G401 (cell line): ENCODE data around the gene RPTOR. TPM values are rescaled to one million over a fixed set of nuclear protein-coding genes. Genes with fewer than 3 reads are reported as not detected.

Experiments used
- DNase-seq: peaks from one replicate; pipeline ENCODE4 v3.0.0-alpha.2; 2015; ENCODE audit warnings: low spot score
- in situ Hi-C: cut with HindIII; loops from 2 replicates; pipeline ENCODE4 v1.10.0; 2016; ENCODE audit warnings: low sequenced_read_pairs, mixed read lengths
- total RNA-seq: library from RNA; depleted of rRNA; stranded (reverse); fragments of >200 nt; shearing (Covaris generic); gene quantifications from 2 replicates; pipeline ENCODE4 v1.2.3, GENCODE V29; 2014

Gene RPTOR
- total RNA-seq, 1 experiment from 2014 or later = 27.7 TPM

DNA sequence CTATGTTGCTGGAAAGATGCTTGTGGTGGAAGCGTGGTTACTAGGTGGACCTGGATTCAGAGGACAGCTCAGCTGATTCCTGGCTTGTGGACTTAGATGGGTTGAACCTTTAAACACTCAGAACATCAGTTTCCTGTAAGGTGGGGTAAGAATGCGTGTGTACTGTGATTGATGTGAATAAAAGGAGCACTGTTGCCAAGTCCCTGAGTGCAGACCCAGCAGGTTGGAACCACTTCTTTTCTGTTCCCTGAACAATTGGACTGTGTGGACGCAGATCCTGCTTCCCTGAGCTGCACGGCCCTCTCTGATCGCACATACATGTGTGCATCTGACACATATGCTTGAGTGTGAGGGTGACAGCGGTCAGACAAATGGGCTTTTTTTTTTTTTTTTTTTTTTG lies 37.5 kb downstream of the RPTOR start:
- in situ Hi-C loops = no loop called here
- DNase-seq = no peak

DNA sequence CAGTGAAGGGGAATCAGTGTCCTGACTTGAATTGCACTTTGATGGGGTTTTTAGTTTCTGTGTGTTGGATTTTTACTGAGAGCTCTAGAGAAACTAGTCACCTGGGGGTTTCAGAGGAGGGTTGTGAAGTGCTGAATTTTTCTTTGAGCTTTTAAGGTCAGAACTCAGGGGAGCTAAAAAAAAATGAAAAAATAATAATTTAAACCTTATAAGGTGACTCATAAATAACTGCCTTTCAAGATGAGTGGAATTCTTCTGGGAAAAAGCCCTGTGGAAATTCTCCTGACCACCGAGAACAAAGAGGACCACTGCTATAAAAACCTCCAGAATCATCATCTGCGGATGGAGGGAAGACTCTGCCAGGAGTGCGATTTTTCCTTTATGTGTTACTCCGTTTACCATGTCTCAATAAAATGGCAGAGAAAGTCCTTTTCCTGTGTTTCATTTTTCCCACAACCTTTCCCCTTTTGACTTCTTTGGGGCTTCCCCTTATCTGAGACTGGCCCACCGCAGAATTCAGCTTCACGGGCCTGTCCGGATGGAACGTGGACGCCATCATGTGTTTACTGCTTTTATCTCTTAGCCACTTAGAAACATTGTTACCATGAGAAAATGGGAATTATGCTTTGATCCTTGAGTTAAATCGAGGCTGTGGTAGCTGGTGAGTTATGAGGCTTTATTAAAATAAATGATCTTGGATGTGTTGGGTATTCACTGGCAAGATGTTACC lies 39.7 kb downstream of the RPTOR start:
- in situ Hi-C loops = no loop called here
- no peak for DNase-seq

DNA sequence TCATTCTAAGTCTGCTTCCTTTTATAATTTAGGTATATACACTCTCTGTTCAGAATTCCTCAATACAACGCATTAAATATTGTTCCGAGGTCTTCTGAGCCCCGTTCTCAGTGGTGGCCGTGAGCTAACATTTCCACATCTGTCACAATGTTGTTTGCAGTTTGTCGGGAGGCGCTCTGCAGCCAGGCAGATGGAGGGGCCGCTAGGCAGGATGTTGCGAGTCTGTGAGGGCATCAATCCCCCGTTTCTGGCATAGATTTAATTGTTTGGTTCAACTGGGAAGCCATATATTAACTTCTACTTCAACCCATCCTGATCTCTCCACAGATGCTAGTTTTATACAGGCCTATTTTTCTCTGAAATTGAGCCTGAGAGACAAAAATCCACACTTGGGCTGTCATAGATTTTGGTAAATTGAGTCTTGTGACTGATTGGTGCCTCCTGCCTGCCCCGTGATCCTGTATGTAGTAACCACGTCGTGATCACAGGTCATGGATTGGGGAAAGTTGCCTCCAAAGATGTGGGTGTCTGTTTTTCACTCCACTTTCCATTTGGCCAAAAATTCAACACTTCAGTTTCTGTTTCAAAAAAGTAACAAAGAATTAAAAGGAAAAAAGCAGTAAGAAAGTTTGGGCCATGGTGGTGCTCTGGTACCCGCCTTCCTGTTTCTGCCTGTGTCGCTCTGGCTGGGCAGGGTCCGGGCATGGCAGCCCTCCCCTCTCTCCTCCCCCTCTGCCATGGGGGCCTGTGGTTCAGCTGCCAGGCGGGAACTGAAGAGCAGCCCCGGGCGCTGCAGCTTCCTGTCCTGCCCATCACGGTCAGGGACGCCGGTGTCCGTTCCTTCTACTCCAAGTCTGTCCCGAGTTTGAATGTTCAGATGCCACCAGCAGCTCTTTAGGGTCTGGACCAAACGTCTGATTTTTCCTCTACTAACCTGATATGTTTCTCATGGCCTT lies 41.5 kb downstream of the RPTOR start:
- no peak for DNase-seq
- in situ Hi-C loops = no loop called here

GRCh38 chr17:80586846-80587228 lies 42.2 kb downstream of the RPTOR start:
- peak; percentile 63 for DNase-seq
- in situ Hi-C loops = no loop called here

- DNase-seq = no peak
Observed at GRCh38 chr17:80588702-80589383, 44.2 kb downstream of the RPTOR start.

GRCh38 chr17:80591788-80592187 lies 47.1 kb downstream of the RPTOR start:
- no peak for DNase-seq
- in situ Hi-C loops = no loop called here

More at GRCh38 chr17:80588702-80589383, 44.2 kb downstream of the RPTOR start:
- in situ Hi-C loops = no loop called here

DNA sequence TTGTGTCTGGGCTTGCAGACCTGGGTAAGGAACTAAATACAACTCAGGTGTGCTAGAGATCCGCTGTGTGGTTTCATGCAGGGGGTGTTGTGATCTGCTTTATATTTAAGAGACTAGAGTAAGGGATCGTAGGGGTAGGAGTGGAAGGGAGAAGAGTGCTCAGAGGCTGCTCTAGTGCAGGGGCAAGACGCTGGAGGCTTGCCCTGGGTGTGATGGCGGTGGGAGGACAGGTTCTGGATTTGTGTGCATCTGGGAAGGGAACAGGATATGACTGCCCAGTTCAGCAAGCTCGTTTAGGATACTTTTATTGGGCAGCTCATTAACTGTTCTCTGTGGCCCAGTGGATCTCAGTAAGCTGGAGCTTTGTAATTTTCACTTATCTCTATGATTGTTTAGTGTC lies 47.6 kb downstream of the RPTOR start:
- in situ Hi-C loops = no loop called here

DNA sequence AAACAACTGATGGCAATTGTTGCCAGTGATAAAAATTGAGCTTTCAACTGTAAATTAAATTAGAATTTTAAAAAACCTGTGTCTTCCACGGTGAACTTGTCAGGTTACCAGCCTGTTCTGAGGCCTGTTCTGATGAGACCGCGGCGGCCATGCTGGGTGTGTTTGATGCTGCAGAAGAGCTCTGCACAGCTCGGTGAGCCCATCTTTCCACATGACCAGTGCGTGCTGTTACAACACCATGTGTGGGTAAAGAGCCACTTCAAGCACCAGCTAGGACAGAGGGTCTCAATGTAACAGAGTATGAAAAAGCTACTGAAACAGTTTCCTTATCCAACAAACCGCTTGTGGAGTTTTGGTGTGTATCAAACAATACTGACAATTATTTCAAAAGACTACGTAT lies 48.5 kb downstream of the RPTOR start:
- in situ Hi-C loops = no loop called here
- DNase-seq = no peak

More for the DNA sequence above, 47.6 kb downstream of the RPTOR start:
- no peak for DNase-seq

DNA sequence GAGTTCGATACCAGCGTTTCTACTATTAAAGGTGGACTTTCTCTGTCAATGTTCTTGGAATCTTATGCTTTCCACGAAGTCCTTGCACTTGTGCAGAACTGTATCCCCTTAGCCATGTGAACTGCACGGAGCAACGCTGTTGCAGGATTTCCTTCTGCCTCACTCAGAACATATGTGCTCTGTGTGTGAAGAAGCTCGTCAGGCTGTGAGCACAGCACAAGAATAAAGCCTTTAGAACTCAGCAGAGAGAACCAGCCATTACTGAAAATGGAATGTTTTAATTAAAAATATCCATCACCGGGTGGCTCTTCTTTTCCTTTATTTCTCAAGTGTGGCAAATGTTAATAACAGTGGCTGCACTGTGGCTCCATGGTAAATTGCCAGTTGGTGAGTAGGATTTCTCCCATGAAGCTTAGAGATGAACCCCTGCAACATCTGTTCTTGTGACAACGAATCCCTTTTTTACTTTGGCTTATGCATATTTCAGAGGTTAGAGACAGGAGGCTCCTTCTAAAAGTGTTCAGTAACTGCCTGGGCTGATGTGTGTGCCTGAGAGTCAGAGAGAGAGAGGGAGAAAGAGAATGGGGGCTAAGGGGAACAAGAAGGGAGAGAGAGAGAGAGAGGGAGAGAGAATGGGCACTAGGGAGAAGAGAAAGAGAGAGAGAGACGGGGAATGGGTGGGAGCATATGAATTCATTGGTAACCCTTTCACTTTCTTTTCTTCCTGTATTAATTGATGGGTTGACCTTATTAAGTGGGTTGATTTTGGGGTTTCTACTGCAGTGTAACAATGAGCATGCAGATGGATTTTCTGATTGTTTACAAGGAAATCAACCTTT lies 50.0 kb downstream of the RPTOR start:
- in situ Hi-C loops = no loop called here
- DNase-seq = no peak

DNA sequence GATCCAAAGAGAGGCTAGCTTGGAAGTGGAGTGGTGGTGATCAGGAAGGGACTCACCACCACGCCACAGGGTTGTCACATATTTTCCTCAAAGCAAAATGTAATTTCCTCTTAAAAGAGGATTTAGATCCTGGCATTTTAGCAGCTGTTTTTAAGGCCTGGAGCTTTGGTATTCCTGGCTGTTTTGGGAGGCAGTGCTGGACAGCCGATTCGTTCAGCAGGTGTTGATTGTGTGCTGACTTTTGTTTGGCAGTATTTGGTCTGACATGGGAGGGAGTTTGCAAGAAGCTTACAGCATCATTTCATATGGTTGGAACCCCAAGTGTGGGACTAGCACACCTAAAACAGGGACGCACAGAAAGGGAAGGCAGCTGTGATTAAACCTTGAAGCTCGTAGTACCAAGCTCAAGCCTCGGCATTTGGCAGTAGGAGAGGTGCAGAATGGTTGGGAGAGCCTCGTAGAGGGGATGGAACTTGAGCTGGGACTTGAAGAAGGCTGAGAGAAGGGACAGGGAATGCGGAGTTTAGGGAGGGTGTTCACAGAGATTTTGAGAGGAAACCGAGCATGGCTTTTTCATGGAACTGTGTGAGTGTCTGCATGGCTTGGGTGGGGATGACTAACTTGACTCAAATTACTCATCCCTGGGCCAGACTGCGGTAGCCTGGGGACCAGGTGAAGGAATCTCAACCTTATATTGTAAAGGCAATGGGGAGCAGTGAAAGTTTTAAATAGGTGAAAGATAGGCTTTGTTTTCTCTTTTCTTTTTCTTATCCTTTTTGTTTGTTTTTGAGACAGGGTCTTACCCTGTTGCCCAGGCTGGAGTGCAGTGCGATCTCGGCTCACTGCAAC lies 52.3 kb downstream of the RPTOR start:
- in situ Hi-C loops = no loop called here
- no peak for DNase-seq

DNA sequence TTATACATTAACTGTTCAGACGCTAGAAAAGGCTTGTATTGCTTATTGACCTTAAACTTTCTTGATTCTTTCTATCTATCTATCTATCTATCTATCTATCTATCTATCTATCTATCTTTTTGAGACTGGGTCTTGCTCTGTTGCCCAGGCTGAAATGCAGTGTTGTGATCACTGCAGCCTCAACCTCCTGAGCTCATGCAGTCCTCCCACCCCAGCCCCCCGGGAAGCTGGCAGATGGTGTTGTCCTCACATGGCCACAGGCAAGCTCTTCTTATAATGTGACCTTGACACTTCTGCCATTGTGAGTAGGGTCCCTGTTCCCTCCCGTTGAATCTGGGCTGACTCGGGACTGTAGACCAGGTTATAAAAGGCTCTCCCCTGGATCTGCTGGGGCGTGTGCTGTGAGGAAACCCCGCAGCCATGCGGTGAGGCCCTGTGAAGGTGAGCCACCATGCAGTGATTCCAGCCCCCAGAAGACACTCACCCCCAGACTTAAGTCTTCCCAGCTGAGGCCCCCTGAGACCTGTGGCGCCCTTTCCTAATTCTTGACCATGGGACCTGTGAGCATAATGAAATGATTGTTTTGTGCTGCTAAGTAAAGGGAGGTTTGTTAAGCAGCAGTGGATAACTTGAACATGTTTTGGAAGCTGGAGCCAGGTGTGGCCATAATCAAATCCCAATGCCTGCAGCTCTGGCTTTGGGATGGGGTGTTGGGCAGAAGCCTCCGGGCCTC lies 54.3 kb downstream of the RPTOR start:
- in situ Hi-C loops = no loop called here
- DNase-seq = no peak

- DNase-seq = no peak
Observed at GRCh38 chr17:80599546-80600305, 55.1 kb downstream of the RPTOR start.

GRCh38 chr17:80601146-80601545 lies 56.5 kb downstream of the RPTOR start:
- in situ Hi-C loops = no loop called here

More at GRCh38 chr17:80599546-80600305, 55.1 kb downstream of the RPTOR start:
- in situ Hi-C loops = no loop called here

DNA sequence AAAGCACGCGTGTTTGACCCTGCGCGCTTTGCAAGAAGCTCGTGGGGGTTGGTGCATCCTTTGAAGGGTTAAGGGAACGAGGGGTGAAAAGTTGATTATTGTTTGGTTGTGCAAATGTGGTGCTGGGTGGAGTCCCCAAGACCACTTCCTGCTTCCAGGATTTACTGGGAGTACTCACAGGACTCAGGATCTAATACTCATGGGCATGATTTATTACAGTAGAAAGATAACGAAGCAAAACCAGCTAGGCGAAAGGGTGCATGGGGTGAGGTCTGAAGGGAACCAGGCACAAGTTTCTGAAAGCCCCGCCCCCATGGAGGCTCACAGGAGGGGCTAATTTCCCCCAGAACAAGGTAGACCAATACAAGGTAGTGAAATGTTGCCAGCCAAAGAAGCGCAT lies 58.8 kb downstream of the RPTOR start:
- in situ Hi-C loops = no loop called here
- DNase-seq = no peak

More at GRCh38 chr17:80601146-80601545, 56.5 kb downstream of the RPTOR start:
- no peak for DNase-seq

GRCh38 chr17:80604009-80604669 lies 59.5 kb downstream of the RPTOR start:
- DNase-seq = no peak
- in situ Hi-C loops = no loop called here

GRCh38 chr17:80604670-80605010 lies 60.0 kb downstream of the RPTOR start:
- in situ Hi-C loops = no loop called here
- no peak for DNase-seq
